Stimulated activated effector memory CD8-positive, alpha-beta T cell treated with anti-CD3 and anti-CD28 coated beads, Interleukin-12 subunit alpha, Interleukin-12 subunit beta, amount 100 ng/mL, for 72 hours (primary cell): ENCODE data around the gene KCNN3.
A peak's percentile ranks its signal among the peaks of the same experiment; 100 is the strongest.
"Not testable (repeated sequence)": the region's sequence is repeated elsewhere in the genome, so short reads cannot be mapped to it uniquely, and the experiment has no call there.

Source experiments
- ATAC-seq: fragments of 150-1000 bp; cut with Tn5 transposase; 2 replicates; pipeline ENCODE4 v1.10.0; 2021
- DNase-seq, 2 donors: peaks; one replicate each; pipeline ENCODE4 v3.0.0; 2021 to 2022; ENCODE audit warnings: low spot score in 2 of 2
- H3K27ac Mint-ChIP-seq: one replicate; pipeline ENCODE4 v1.8.0; 2022; ENCODE audit warnings: mild to moderate bottlenecking, mixed read lengths
- H3K36me3 Mint-ChIP-seq: one replicate; pipeline ENCODE4 v1.8.0; 2022; ENCODE audit warnings: mild to moderate bottlenecking, mixed read lengths
- H3K4me1 Mint-ChIP-seq: one replicate; pipeline ENCODE4 v1.8.0; 2022; ENCODE audit warnings: mixed read lengths
- H3K4me3 Mint-ChIP-seq: one replicate; pipeline ENCODE4 v1.8.0; 2022; ENCODE audit warnings: mild to moderate bottlenecking, mixed read lengths
- H3K9me3 Mint-ChIP-seq: one replicate; pipeline ENCODE4 v1.8.0; 2022; ENCODE audit warnings: mixed read lengths

Gene KCNN3

DNA sequence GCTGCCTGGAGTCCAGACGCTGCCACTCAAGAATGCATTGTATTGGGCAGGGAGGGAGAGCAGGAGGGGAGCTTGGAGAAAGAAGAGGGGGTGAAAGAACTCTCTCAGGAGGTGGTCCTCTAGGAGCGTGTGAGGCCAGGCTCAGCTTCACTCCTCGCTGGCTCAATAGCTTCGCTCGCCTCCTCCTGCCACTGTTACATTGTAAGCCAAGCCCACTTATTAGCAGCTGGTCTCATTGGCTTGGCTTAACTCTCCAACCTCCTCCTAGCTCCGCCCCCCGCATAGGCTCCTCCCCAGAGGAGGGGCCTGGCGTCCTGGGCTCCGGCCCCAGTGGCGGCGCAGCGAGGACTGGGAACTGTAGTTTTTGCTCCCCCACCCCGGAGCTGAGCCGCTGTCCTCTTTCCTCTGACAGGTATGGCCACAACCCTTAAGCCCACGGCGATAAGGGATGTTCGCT lies at the start of gene KCNN3:
KCNN3 (minus strand) TSS at position 167 of the 457 bp plus-strand sequence. CDS start 317 bp downstream, outside the sequence.
- DNase-seq (peak; percentile 56 to 85), ATAC-seq (peak; percentile 82)
- H3K4me1 Mint-ChIP-seq, result peaks cover 50% of the 10 kb centered on the region
- no peaks in the 10 kb centered on the region for H3K9me3 Mint-ChIP-seq
- H3K27ac Mint-ChIP-seq, result no peak within 1 kb of the TSS
- H3K36me3 Mint-ChIP-seq, result no peaks in the 10 kb centered on the region
- peak within 1 kb of the TSS; percentile 39 for H3K4me3 Mint-ChIP-seq

DNA sequence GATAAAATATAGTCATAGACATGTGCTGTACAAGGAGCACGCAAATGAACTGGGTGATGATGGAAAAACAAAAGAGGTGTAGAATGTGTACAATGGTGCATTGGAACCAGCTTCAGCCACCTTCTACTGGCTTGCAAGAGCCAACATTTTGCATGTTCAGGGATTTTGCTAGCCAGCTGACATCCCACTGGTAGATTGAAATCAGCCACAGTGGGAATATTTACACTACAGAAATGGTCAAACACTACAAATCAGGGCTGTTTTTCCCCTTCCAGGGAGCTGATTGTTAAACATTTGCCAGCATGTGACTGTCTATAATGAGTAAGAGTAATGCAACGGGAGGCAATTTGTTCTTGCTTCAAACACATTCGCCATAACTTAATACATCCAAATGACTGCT lies 43.2 kb upstream of the KCNN3 start:
- H3K4me1 Mint-ChIP-seq, result no peaks in the 10 kb centered on the region
- peaks cover 6% of the 10 kb centered on the region for H3K36me3 Mint-ChIP-seq
- no peak overlapping the region for H3K27ac Mint-ChIP-seq
- ATAC-seq (no peak), DNase-seq (no peak)
- H3K9me3 Mint-ChIP-seq, result no peaks in the 10 kb centered on the region
- no peak overlapping the region for H3K4me3 Mint-ChIP-seq

DNA sequence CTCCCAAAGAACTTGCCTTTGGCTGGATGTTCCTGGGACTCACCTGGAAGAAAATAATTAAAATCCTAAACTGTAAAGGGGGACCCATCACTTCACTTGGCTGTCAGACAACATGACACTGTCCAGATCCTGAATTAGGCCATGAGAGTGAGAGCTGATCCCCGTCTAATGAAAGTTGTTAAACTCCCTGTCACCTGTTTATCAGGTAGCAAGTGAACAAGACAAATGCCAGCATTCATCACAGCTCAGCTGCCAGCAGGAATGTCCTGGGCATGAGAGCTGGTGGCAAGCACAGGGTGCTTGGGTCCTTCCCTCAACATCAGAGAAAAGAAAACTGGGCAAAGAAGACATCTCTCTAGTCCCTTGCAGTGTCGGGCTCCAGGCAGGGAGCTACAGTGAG lies 42.7 kb upstream of the KCNN3 start:
- ATAC-seq (no peak), DNase-seq (no peak)
- Mint-ChIP-seq H3K27ac (no peak overlapping the region), H3K4me3 (no peak overlapping the region), H3K9me3 (no peaks in the 10 kb centered on the region), H3K4me1 (no peaks in the 10 kb centered on the region), H3K36me3 (peaks cover 6% of the 10 kb centered on the region)

DNA sequence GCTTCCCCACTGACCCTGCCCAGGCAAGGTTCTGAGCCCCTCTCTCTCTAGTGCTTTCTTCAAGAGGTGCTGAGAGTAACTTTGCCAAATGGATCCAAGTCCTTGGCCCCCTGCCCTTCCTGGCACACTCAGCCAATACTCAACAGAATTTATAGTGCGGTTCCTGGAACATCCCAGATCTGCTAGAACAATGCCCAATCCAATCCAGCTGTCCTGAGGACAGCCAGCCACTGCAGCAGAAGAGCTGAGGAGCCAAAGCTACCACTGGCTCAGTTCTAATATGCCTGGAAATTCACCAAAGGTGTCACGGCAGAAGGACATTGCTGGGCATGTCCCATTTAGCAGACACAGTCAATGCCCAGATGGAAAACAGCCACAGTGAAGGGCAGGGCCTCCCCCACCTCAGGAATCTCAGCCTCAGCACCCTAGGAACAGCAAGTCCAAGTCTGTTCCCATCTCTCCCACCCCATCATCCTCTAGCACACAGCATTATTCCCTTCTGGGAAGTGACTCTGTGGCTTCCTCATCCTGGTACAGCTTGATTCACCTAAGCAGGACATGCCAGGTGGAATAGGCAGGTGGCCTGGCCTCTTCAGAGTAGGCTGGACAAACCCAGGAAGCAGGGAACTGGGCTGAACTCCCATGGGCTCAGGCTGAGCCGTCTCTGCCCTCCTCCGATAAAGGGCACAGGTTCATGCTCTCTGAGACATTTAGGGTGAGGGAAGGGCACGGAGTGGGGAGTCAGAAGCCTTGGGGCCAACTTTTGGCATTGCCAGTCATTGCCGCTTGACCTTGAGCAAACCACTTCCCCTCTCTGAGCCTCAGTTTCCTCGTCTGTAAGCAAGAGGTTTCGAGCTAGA lies 41.8 kb upstream of the KCNN3 start:
- Mint-ChIP-seq H3K4me3 (no peak overlapping the region), H3K36me3 (peaks cover 6% of the 10 kb centered on the region), H3K27ac (no peak overlapping the region), H3K9me3 (no peaks in the 10 kb centered on the region), H3K4me1 (no peaks in the 10 kb centered on the region)
- ATAC-seq (no peak), DNase-seq (no peak)

DNA sequence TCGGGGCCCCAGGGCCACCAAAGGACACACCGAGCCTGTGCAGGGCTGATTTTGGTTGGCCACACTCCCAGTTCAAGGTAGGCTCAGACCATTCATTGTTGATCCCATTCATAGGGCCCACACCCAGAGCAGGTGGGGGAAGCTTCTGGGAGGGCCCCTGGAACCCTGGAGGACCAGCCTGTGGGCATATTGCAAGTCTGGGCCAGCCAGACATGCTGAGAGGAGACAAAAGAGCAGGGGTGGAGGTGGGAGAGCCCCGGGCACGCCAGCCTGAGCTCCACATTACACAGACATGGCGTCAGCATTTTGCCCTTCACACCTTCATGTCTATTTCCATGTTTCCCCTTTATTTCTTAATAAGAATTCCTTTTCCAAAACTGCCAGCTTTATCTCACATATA lies 40.8 kb upstream of the KCNN3 start:
- H3K4me1 Mint-ChIP-seq, result no peaks in the 10 kb centered on the region

DNA sequence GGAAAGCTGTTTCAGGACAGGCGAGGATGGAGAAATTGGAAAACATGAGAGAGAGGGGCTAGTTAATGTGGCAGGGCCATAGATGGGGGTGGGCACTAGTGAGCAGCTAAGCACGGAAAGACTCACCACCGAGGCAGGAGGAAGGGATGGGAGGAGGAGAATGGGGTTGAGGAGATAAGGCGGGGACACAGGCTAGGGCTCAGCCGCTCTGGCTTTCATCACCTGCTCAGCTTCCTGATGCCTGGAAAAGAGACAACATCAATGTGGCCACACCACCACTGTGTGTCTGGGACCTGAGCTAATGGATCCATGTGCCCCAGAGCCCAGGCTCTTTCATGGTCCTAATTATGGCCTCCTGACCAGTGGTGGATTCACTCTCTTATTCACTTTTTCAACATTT lies 38.9 kb upstream of the KCNN3 start:
- no peak for DNase-seq
- Mint-ChIP-seq H3K4me3 (no peak overlapping the region), H3K9me3 (no peaks in the 10 kb centered on the region), H3K4me1 (no peaks in the 10 kb centered on the region), H3K27ac (no peak overlapping the region), H3K36me3 (no peaks in the 10 kb centered on the region)
- ATAC-seq, result no peak

More for the DNA sequence above, 40.8 kb upstream of the KCNN3 start:
- Mint-ChIP-seq H3K27ac (no peak overlapping the region), H3K36me3 (no peaks in the 10 kb centered on the region), H3K4me3 (no peak overlapping the region), H3K9me3 (no peaks in the 10 kb centered on the region)
- DNase-seq, result no peak
- ATAC-seq, result no peak

DNA sequence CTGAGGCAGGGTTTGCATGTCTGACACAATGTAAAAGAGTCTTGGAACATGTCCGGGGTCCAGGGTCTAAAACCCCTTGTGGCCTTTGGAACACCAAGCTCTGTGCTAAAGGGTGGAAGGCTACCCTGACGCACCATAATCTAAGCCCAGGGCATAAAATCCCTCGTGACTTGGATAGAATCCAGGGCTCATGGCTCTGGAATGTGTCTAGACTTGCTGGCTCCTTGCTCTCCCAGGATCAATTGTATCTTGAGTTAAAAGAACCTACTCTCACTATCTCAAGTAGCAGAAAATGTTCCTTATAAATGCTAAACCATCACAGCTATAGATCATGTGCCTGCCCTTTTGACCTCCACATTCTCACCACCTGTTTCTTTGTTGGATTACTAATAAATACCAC lies 38.0 kb upstream of the KCNN3 start:
- DNase-seq, H3K4me1 Mint-ChIP-seq, H3K9me3 Mint-ChIP-seq, ATAC-seq, H3K27ac Mint-ChIP-seq, H3K36me3 Mint-ChIP-seq, H3K4me3 Mint-ChIP-seq: not testable (repeated sequence)

DNA sequence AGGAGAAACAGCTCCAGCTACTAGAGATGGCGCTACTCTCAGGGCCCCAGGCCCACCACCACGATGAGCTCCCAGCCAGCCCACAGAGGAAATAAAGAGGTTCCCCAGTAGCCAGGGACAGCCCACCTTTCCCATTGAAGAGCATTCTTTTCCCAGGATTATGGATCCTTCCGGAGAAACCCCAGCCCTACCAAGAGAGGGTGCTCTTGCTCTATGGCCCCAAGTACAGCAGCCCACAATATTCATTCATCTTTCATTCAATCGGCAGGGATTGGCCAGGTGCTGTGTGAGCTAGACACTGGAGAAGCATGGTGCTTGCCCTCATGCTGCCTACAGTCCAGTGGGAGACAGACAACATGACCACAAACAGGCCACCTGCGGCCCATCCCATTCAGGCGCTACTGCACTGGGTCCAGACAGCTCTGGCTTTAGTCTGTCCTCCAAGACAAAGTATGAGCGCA lies 36.6 kb upstream of the KCNN3 start:
- DNase-seq (no peak), ATAC-seq (no peak)
- Mint-ChIP-seq H3K4me1 (no peaks in the 10 kb centered on the region), H3K27ac (no peak overlapping the region), H3K36me3 (no peaks in the 10 kb centered on the region), H3K4me3 (no peak overlapping the region), H3K9me3 (no peaks in the 10 kb centered on the region)

DNA sequence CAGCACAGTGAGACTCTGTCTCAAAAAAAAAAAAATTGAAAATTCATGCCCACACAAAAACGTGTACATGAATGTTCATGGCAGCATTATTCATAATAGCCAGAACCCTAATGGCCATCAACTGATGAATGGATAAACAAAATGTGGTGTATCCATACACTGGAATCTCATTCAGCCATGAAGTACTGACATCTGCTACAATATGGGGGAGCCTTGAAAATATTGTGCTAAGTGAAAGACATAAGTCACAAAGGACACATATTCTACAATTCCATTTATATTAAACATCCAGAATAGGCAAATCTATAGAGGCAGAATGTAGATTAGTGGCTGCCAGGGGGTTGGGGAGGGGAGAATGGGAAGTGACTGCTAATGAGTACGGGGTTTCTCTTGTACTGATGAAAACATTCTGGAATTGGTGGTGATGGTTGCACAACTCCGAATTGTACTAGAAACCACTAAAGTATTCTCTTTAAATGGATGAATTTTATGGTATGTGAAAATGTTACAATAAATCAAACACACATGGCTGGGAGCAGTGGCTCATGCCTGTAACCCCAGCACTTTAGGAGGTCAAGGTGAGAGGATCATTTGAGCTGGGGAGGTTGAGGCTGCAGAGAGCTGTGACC lies 33.0 kb upstream of the KCNN3 start:
- Mint-ChIP-seq H3K4me1 (no peaks in the 10 kb centered on the region), H3K36me3 (no peaks in the 10 kb centered on the region), H3K27ac (no peak overlapping the region), H3K4me3 (no peak overlapping the region), H3K9me3 (no peaks in the 10 kb centered on the region)
- DNase-seq (no peak), ATAC-seq (no peak)

DNA sequence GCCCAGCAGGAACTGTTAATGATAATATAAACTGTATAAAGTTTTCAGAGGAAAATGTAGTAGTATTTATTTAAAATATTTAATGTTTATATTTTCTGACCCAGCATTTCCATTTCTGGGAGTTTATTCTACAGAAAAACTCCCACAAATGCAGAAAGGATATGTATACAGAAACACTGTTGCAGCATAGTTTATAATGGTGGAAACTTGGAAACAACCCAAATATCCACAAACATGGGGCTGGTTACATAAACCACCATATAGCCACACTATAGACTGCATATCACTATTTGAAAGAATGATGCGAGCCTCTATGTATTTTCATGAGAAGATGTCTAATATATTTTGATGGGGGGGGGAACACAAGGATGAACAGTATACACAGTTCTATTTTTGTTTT lies 31.5 kb upstream of the KCNN3 start:
- Mint-ChIP-seq H3K27ac (no peak overlapping the region), H3K9me3 (no peaks in the 10 kb centered on the region), H3K4me1 (no peaks in the 10 kb centered on the region), H3K4me3 (no peak overlapping the region), H3K36me3 (no peaks in the 10 kb centered on the region)
- ATAC-seq, result no peak
- DNase-seq, result no peak

DNA sequence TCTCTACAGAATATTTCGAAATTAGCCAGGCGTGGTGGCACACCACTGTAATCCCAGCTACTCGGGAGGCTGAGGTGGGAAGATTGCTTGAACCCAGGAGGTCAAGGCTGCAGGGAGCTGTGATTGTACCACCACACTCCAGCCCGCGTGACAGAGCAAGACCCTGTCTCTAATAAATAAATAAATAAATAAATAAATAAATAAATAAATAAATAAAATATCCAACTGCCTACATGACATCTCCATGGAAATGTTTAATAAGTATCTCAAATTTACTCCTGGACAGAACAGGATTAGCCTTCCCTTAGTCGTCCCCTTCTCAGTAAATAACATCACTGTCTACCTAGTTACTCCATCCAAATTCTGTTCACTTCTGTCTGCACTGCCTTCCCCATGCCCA lies 29.0 kb upstream of the KCNN3 start:
- no peak overlapping the region for H3K4me3 Mint-ChIP-seq
- no peak for ATAC-seq

DNA sequence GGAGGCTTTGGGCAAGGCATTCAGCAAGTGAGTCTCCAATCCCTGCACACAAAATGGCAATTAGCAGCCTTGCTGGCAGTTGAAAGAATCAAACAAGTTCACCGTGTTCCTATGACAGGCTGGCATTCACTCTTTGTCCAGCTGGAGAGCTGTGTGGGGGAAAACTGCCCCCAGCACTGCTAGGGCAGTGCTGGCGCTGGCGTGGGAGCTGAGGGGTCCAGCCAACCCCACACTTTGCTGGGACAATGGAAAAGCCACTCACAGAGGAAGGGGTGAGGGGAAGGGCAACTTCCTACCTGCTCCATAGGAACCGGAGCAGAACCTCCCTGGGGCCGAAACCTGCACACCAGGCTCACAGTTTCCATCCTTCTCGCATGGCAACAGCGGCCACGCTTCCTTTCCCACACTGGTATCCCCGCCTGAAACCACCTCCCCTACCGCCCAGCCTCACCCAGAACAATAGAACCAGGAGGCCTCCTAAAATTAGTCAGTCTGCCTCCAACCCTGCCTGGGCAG lies 26.7 kb upstream of the KCNN3 start:
- no peaks in the 10 kb centered on the region for H3K36me3 Mint-ChIP-seq
- ATAC-seq (no peak), DNase-seq (no peak)
- H3K4me1 Mint-ChIP-seq, result no peaks in the 10 kb centered on the region
- no peak overlapping the region for H3K4me3 Mint-ChIP-seq
- H3K27ac Mint-ChIP-seq, result no peak overlapping the region
- no peaks in the 10 kb centered on the region for H3K9me3 Mint-ChIP-seq

More for the DNA sequence above, 29.0 kb upstream of the KCNN3 start:
- no peak for DNase-seq
- H3K27ac Mint-ChIP-seq, result no peak overlapping the region
- H3K4me1 Mint-ChIP-seq, result no peaks in the 10 kb centered on the region
- H3K9me3 Mint-ChIP-seq, result no peaks in the 10 kb centered on the region
- H3K36me3 Mint-ChIP-seq, result no peaks in the 10 kb centered on the region

DNA sequence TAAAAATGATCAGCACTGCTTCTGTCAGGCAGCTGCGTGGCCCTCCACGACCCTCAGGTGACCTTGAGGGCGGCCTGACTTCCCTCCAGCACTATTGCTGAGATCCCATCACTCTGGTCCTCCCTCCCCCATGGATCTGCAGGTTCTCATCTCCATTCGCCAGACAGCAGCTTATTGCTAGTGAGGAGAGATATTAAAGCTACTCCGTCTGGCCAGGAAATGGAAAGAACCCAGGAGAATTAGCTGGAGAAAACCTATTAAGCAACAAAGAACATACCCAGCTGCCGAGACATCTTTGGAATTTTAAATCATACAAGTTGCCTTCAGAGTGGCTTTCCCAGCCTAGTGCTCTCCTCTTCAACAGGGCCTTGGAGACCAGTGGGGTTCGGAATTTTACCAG lies 25.7 kb upstream of the KCNN3 start:
- Mint-ChIP-seq H3K4me3 (no peak overlapping the region), H3K9me3 (no peaks in the 10 kb centered on the region), H3K27ac (no peak overlapping the region), H3K36me3 (no peaks in the 10 kb centered on the region), H3K4me1 (no peaks in the 10 kb centered on the region)
- DNase-seq (no peak), ATAC-seq (no peak)

DNA sequence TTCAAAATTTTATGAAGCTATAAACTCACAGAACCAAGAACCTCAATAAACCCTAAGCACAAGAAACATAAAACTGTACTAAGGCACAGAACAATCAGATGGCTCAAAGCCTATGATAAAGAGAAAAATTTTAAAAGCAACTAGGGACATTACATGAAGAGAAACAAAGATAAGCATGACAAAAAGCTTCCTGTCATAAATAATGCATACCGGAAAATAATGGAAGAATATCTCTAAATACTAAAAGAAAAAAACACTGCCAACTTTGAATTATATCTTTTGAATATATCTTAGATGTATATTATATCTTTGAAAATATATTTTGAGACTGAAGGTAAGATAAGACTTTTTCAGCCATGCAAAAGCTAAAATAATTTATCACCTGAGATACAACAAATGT lies 21.4 kb upstream of the KCNN3 start:
- Mint-ChIP-seq H3K36me3 (no peaks in the 10 kb centered on the region), H3K9me3 (no peaks in the 10 kb centered on the region), H3K4me3 (no peak overlapping the region), H3K4me1 (peaks cover 2% of the 10 kb centered on the region), H3K27ac (no peak overlapping the region)
- ATAC-seq (no peak), DNase-seq (no peak)

DNA sequence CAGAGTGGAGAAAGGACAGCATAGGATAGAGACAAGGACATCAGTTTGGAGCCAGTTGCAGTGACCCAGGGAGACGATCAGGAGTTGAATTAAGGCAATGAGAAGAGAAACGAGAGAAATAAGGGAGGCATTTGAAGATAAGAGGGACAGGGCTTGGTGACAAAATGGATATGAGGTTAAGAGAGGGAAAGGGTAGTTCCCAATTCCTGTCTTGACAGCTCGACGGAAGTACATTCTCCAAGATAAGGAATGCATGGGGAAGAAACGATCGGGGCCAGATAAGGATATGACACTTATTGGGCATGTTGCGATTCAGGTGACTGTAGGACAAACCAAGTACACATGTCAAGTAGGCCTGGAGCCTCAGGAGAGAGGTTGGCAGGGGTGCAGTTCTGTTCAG lies 18.7 kb upstream of the KCNN3 start:
- Mint-ChIP-seq H3K9me3 (no peaks in the 10 kb centered on the region), H3K4me3 (no peak overlapping the region), H3K27ac (peak overlapping the region; percentile 5), H3K36me3 (no peaks in the 10 kb centered on the region), H3K4me1 (peaks cover 9% of the 10 kb centered on the region)
- ATAC-seq (no peak), DNase-seq (no peak)
